OCI-LY7 (cell line): ENCODE data around the gene ARHGEF4. TPM values are rescaled to one million over a fixed set of nuclear protein-coding genes. Genes with fewer than 3 reads are reported as not detected.

ENCODE experiments used
- BruUV-seq: library from RNA; stranded (reverse); fragments of 400-500 nt; replicated peaks from 2 replicates; lab custom pipeline; 2021; lab: Mats Ljungman, UMichigan
- CTCF ChIA-PET: fragments of 300-600 bp; sonication (Branson Sonifier 250); formaldehyde crosslinking; loops from one replicate; lab custom pipeline; 2022; ENCODE audit warnings: antibody characterized with exemption; ENCODE audit not compliant: unreplicated experiment; lab: Charles Lee
- POLR2A ChIA-PET: fragments of 300-600 bp; sonication (Branson Sonifier 250); formaldehyde crosslinking; loops from one replicate; lab custom pipeline; 2022; ENCODE audit warnings: antibody characterized with exemption; lab: Charles Lee
- DNase-seq: peaks from one replicate; pipeline ENCODE4 v3.0.0-alpha.2; 2015; ENCODE audit warnings: low spot score
- H2AFZ ChIP-seq: fragments of 200-600 bp; sonication (generic), shearing (Covaris generic); 2 replicates; pipeline ENCODE4 v1.6.1; 2014; ENCODE audit warnings: mild to moderate bottlenecking, antibody characterized with exemption, low read length, moderate library complexity
- H3K27ac ChIP-seq: fragments of 200-600 bp; sonication (generic); 2 replicates; pipeline ENCODE4 v1.5.1; 2014; ENCODE audit warnings: mixed run types, low read depth, mild to moderate bottlenecking, moderate library complexity, low read length, inconsistent platforms; ENCODE audit not compliant: poor library complexity, severe bottlenecking
- H3K36me3 ChIP-seq: fragments of 200-600 bp; sonication (generic); 2 replicates; pipeline ENCODE4 v1.6.1; 2014; ENCODE audit warnings: mild to moderate bottlenecking, antibody characterized with exemption, low read length, moderate library complexity, mixed read lengths; ENCODE audit not compliant: insufficient read depth
- H3K4me1 ChIP-seq: fragments of 200-600 bp; sonication (generic); 2 replicates; pipeline ENCODE4 v1.5.1; 2014; ENCODE audit warnings: mild to moderate bottlenecking, low read length; ENCODE audit not compliant: insufficient read depth, poor library complexity, severe bottlenecking
- H3K4me2 ChIP-seq: fragments of 200-600 bp; sonication (generic); 2 replicates; pipeline ENCODE4 v1.6.1; 2014; ENCODE audit warnings: mild to moderate bottlenecking, low read length
- H3K4me3 ChIP-seq: fragments of 200-600 bp; sonication (generic); 2 replicates; pipeline ENCODE4 v1.5.1; 2014; ENCODE audit warnings: mild to moderate bottlenecking, low read depth, low read length; ENCODE audit not compliant: poor library complexity, severe bottlenecking
- H3K79me2 ChIP-seq: fragments of 200-600 bp; sonication (generic); 2 replicates; pipeline ENCODE4 v1.6.1; 2016; ENCODE audit warnings: low read depth, mild to moderate bottlenecking, low read length, moderate library complexity, mixed read lengths; ENCODE audit not compliant: insufficient read depth
- H3K9me2 ChIP-seq: fragments of 200-600 bp; sonication (generic); 2 replicates; pipeline ENCODE4 v1.6.1; 2016; ENCODE audit warnings: mild to moderate bottlenecking, low read length, mixed read lengths; ENCODE audit not compliant: insufficient read depth
- H3K9me3 ChIP-seq: fragments of 200-600 bp; sonication (generic); 2 replicates; pipeline ENCODE4 v1.6.1; 2014; ENCODE audit warnings: mild to moderate bottlenecking, mixed run types, low read length, mixed read lengths
- H4K20me1 ChIP-seq: fragments of 200-600 bp; sonication (generic); 2 replicates; pipeline ENCODE4 v1.6.1; 2014; ENCODE audit warnings: mild to moderate bottlenecking, antibody characterized with exemption, low read length, moderate library complexity, mixed read lengths; ENCODE audit not compliant: insufficient read depth
- EZH2phosphoT487 ChIP-seq: fragments of 200-600 bp; sonication (generic); IDR thresholded peaks from 2 replicates; pipeline ENCODE4 v1.6.1; 2018; ENCODE audit warnings: low read depth, borderline replicate concordance, mild to moderate bottlenecking, mixed run types, antibody characterized with exemption, low read length, moderate library complexity, mixed read lengths
- intact Hi-C: fragments of 100-400 bp; cut with micrococcal nuclease; formaldehyde crosslinking; loops from one replicate; pipeline ENCODE4 v1.10.0; 2022; ENCODE audit not compliant: unreplicated experiment
- total RNA-seq, 2 experiments: library from RNA; depleted of rRNA in 1 of 2; stranded (reverse); fragments of >200 nt in 1 of 2; shearing (Covaris generic) in 1 of 2; gene quantifications; 2 replicates each; pipeline ENCODE4 v1.2.3, GENCODE V29; 2014 to 2022
- TF ChIP-seq, protein P1 (sequence below): fragments of 200-600 bp; sonication (generic); conservative IDR thresholded peaks from 2 replicates; pipeline ENCODE4 v1.5.1; 2014; ENCODE audit warnings: mild to moderate bottlenecking, antibody characterized with exemption, low read length, moderate library complexity, mixed read lengths

Gene ARHGEF4
- total RNA-seq, 2 experiments from 2014 or later = 1.1 to 1.7 TPM

DNA sequence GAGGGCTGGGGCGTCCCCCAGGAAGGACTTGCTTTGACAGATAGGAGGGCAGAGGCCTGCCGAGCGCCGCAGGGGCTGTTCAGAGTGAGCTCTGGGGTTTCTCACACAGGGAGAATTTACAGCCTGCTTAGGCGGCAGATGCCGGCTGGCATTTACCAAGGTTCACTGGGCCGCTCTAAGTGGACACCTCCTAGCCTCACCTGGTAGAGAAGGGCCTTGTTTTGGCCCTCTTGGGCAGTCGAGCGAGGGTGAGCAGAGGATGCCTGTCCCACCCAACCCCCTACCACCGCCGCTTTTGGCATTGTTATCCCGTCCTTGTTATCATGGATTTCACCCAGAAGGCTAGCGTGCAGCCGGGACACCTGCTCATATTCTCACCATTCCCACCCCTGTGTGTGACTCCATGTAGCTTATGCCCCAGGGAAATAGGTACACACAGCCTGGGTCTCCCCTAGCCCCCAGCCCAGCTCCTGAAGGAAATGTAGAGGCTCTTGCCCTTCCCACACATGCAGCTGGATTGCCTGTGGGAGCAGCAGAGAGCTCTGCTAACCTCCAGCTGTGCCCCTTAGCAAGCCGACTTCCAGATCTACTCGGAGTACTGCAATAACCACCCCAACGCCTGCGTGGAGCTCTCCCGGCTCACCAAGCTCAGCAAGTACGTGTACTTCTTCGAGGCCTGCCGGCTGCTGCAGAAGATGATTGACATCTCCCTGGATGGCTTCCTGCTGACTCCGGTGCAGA lies 204.1 kb downstream of the ARHGEF4 start:
- Histone ChIP-seq H4K20me1 (no peaks in the 10 kb centered on the region), H3K4me2 (no peak overlapping the region), H3K9me3 (no peaks in the 10 kb centered on the region), H3K36me3 (no peaks in the 10 kb centered on the region), H3K4me1 (no peaks in the 10 kb centered on the region), H3K4me3 (no peak overlapping the region), H3K9me2 (no peaks in the 10 kb centered on the region), H3K79me2 (no peaks in the 10 kb centered on the region), H2AFZ (no peak overlapping the region), H3K27ac (no peak overlapping the region)
- DNase-seq = no peak
- TF ChIP-seq EZH2phosphoT487 = no peak
- TF ChIP-seq, protein P1, sequence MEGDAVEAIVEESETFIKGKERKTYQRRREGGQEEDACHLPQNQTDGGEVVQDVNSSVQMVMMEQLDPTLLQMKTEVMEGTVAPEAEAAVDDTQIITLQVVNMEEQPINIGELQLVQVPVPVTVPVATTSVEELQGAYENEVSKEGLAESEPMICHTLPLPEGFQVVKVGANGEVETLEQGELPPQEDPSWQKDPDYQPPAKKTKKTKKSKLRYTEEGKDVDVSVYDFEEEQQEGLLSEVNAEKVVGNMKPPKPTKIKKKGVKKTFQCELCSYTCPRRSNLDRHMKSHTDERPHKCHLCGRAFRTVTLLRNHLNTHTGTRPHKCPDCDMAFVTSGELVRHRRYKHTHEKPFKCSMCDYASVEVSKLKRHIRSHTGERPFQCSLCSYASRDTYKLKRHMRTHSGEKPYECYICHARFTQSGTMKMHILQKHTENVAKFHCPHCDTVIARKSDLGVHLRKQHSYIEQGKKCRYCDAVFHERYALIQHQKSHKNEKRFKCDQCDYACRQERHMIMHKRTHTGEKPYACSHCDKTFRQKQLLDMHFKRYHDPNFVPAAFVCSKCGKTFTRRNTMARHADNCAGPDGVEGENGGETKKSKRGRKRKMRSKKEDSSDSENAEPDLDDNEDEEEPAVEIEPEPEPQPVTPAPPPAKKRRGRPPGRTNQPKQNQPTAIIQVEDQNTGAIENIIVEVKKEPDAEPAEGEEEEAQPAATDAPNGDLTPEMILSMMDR = no peak
- no TSS peak for BruUV-seq
- CTCF ChIA-PET = no interaction called here
- intact Hi-C loops = no loop called here
- POLR2A ChIA-PET = interaction anchor here (0.6 kb wide), 1 partner anchor 33 kb away, joined by 3 read pairs; no protein-coding TSS in a partner anchor

DNA sequence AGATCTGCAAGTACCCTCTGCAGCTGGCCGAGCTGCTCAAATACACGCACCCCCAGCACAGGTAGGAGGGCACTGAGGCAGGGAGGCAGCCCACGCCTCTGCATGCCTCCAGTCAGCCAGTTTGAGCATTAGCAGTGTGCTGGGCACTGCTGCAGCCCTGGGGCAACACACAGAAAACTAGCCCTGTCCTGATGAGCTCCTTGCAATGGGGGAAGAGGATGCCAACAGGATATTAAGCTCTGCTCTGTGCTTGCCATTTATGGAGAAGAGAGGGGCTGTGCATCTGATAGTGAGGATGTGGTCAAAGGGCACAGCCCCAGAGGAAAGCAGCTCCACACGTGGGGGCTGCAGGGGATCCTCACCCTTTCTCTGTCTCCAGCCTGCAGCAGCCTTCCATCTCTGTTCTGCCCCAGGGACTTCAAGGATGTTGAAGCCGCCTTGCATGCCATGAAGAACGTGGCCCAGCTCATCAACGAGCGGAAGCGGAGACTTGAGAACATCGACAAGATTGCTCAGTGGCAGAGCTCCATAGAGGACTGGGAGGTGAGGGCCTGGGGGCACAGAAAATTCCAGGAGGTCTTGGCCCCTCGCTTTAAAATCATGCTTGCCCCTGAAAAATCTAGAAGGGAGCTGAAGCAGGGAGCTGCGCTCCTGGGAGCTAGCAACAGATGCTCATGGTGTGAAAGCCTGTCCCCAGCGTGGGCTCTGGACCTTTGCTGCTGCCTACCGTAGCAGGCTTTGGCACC lies 204.9 kb downstream of the ARHGEF4 start:
- Histone ChIP-seq H4K20me1 (no peaks in the 10 kb centered on the region), H3K9me3 (no peaks in the 10 kb centered on the region), H3K36me3 (peaks cover under 1% of the 10 kb centered on the region; the same call in 1 of the 2 replicates), H3K4me2 (no peak overlapping the region), H3K27ac (no peak overlapping the region), H3K9me2 (no peaks in the 10 kb centered on the region), H3K4me1 (no peaks in the 10 kb centered on the region), H3K4me3 (no peak overlapping the region), H3K79me2 (no peaks in the 10 kb centered on the region), H2AFZ (no peak overlapping the region)
- TF ChIP-seq, protein P1 = no peak
- TF ChIP-seq EZH2phosphoT487 = no peak
- no TSS peak for BruUV-seq
- intact Hi-C loops = no loop called here
- ChIA-PET CTCF (no interaction called here), POLR2A (interaction anchor here (0.6 kb wide), 2 partner anchors 34 to 602 kb away, joined by 3 read pairs; no protein-coding TSS in a partner anchor)
- no peak for DNase-seq
